H1 (cell line): ENCODE measurements around the gene NOTCH2. TPM values are rescaled to one million over a fixed set of nuclear protein-coding genes. Genes with fewer than 3 reads are reported as not detected.

ENCODE experiments used
- CBX5 ChIP-seq: fragments of 300-800, 300-1000 bp; sonication (generic); IDR thresholded peaks from 2 replicates; pipeline ENCODE4 v1.7.1; 2016; ENCODE audit warnings: antibody characterized with exemption, low read length, low read depth
- HDAC6 ChIP-seq: IDR thresholded peaks from one replicate; pipeline ENCODE4 v1.7.1; 2012; ENCODE audit warnings: low read depth, mild to moderate bottlenecking, inconsistent platforms, low read length, moderate library complexity
- MAX ChIP-seq: IDR thresholded peaks from 2 replicates; pipeline ENCODE4 v1.6.1; 2012; ENCODE audit warnings: inconsistent platforms
- SP1 ChIP-seq: IDR thresholded peaks from 2 replicates; pipeline ENCODE4 v1.6.1; 2011; ENCODE audit warnings: low read depth, low read length
- SP2 ChIP-seq: IDR thresholded peaks from 2 replicates; pipeline ENCODE4 v1.6.1; 2012; ENCODE audit warnings: mild to moderate bottlenecking, low read length, inconsistent platforms
- TEAD4 ChIP-seq: IDR thresholded peaks from 2 replicates; pipeline ENCODE4 v1.6.1; 2012; ENCODE audit warnings: low read depth, low read length, inconsistent platforms, mixed read lengths
- polyA plus RNA-seq, 7 experiments: library from polyadenylated mRNA; depleted of rRNA in 3 of 7; stranded (reverse) in 5 of 7; unstranded in 2 of 7; fragments of >200 nt in 5 of 7; fragments of 200-250 nt in 2 of 7; gene quantifications; 1 replicate in 5 of 7; 2 replicates in 1 of 7; 4 replicates in 1 of 7; pipeline versions ENCODE4 v1.2.1 to v1.2.3, GENCODE V29; 2011 to 2013; ENCODE audit warnings: missing spikeins in 2 of 7, mixed read lengths in 2 of 7
- total RNA-seq: library from RNA; stranded (reverse); fragmentation: NEBNext Ultra II Directional; extraction: Animal tissue kit (Norgen Biotek cat#: 25700); gene quantifications from 2 replicates; pipeline ENCODE4 v1.2.1, GENCODE V29; 2021

The NOTCH2 gene
- total and polyA plus RNA-seq, 2 of the 8 experiments (the other 6 are each of a cell fraction or from before 2014, with no cell fraction given), result 17.7 to 63.0 TPM

GRCh38 chr1:119937198-119937597 is 132.3 kb downstream of the NOTCH2 start (continued):
- TF ChIP-seq MAX (no peak), HDAC6 (no peak), SP1 (no peak), SP2 (no peak), CBX5 (no peak), TEAD4 (no peak)
